Astrocyte of the hippocampus (primary cell): ENCODE results near the gene TENT5C.
A peak's percentile ranks its signal among the peaks of the same experiment; 100 is the strongest.
"Not testable (repeated sequence)": the region's sequence is repeated elsewhere in the genome, so short reads cannot be mapped to it uniquely, and the experiment has no call there.

Source experiments
- DNase-seq: peaks from one replicate; pipeline ENCODE4 v3.0.0; 2011; ENCODE audit warnings: low read depth, low spot score

TENT5C gene

DNA sequence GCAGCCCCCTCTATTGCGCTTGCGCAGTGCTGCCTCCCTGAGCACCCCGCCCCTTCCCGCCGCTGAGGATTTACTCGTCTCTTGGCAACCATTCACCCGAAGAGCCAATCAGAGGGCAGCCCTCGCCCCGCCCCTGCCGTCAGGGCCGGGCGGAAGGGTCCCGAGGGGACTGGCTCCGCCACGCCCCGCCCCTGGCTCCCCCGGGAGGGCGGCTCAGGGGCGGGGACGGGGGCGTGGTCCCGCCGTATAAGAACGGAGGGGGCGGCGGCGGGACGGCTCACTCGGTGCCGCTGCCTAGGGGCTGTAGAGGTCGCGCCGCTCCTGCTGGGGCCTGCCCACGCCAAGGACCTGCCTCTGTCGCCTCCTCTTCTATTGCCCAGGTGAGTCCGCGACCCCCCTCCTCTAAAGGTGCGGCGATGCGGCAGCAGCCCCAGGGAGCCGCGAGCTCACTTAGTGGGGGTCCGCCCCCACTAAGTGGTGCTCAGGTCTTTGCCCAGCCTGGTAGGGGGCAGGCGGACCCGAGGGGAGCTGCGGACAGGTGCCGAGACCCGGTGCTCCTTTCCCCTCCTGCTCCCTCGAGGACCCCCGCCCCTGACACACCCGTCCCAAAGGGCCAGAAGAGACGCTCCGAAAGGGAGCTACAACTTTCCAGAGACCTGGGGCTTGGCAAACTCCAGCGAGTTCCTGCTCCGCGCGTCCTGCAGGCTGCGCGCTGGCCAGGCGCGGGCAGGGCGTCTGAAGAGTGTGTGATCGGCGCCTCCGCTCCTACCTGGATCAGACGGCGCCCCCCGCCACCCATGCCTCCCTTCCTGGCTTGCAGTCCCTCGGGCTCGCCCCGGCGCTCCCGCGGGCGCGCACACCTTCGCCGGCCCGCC is at the start of gene TENT5C:
Gene TENT5C, plus strand, starts transcription at position 275 of the 875 bp plus-strand sequence. CDS start 16,821 bp downstream, outside the sequence.
- DNase-seq: peak; percentile 99

DNA sequence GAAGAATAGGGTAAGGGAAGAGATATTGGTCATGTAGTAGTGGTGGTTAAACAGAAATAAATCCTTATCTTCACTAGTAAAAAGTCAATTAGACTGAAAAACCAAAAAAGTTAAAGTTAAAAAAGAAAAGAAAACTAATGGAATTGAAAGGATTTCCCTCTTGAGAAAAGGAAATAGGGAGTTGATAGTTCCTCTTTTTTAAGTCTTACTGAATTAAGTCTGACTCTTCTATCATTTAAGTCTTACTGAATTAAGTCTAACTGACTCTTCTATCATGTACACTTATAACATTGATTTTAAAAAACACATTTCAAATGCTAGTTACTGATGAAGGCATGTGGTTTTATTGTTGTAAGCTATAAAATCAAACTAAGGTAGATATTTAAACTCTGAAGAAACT is 49.5 kb upstream of the TENT5C start:
- no peak for DNase-seq

DNA sequence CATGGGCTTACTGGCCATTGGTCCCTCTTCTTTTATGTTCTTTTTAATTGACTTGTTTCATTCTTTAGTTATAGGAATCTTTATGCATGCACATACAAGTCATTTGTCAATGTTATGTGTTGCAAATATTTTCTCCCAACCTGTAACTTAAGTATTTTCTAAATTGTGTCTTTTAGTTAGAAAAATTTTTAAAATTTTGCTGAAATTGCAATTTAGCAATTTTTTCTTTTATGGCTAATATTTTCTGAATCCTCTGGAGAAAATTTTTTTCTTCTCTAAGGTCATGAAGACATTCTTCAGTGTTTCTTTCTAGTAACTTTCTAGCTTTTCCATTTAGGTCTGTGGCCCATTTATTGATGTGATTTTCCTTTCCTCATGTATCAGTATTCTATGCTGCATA is 48.9 kb upstream of the TENT5C start:
- no peak for DNase-seq

DNA sequence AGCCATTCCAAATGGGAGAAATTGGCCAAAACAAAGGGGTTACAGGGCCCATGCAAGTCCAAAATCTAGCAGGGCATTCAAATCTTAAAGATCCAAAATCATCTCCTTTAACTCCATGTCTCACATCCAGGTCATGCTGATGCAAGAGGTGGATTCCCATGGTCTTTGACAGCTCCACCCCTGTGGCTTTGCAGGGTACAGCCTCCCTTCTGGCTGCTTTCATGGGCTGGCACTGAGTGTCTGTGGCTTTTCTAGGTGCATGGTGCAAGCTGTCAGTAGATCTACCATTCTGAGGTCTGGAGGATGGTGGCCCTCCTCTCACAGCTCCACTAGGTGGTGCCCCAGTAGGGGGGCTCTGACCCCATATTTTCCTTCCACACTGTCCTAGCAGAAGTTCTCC is 47.4 kb upstream of the TENT5C start:
- DNase-seq: not testable (repeated sequence)

DNA sequence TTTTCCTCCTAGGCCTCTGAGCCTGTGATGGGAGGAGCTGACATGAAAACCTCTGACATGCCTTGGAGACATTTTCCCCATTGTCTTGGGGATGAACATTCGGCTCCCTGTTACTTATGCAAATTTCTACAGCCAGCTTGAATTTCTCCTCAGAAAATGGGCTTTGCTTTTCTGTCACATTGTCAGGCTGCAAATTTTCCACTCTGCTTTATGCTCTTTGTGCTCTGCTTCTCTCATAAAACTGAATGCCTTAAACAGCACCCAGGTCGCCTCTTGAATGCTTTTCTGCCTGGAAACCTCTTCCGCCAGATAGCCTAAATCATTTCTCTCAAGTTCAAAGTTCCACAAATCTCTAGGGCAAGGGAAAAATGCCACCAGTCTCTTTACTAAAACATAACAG is 46.7 kb upstream of the TENT5C start:
- no peak for DNase-seq

DNA sequence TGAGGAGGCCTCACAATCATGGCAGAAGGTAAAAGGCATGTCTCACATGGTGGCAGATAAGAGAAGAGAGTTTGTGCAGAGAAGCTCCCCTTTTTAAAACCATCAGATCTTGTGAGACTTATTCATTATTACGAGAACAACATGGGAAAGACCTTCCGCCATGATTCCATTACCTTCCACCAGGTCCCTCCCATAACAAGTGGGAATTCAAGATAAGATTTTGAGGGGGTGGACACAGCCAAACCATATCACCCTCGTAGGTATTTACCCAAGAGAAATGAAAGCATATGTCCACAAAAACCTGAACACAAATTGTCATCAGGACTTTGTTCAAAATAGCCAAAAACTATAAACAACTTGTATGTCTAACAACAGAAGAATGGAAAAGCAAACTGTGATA is 45.9 kb upstream of the TENT5C start:
- no peak for DNase-seq

DNA sequence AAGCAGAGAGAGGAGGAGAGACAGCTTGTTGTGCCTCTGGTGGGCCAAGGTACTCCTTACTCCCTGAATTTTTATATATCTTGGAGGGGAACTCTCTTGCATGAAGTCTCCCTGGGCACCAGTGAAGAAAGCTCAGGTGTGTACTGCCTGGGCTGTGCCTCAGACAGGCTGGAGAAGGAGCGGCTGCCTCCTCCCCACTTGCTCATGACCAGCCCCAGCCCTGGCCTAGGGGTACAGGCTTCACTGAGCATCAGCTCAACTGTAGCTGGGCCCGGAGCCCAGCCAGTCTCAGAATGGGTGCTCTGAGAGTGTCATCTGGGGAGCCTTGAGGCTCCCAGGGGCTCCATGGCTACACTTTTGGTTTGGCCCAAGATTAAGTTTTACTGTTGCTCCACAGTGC is 44.8 kb upstream of the TENT5C start:
- no peak for DNase-seq

DNA sequence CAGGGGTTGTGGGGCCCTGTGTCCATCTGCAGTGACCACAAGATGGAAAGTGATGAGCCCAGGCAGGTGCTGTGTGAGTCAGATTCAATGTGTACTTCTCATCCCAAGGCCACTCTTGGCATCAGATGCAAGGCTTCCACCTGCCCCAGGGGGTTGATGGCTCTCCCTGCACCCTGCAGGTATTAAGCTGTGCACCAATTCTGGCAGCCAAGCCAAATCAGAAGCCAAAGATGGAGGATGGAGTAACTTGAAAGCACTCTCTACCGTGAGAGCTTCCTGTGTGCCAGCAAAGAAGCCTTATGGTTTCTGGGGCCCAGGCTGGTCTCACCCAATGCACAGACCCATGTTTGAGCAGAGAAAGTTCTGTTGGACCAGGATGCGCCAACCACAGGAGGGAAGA is 44.3 kb upstream of the TENT5C start:
- no peak for DNase-seq

DNA sequence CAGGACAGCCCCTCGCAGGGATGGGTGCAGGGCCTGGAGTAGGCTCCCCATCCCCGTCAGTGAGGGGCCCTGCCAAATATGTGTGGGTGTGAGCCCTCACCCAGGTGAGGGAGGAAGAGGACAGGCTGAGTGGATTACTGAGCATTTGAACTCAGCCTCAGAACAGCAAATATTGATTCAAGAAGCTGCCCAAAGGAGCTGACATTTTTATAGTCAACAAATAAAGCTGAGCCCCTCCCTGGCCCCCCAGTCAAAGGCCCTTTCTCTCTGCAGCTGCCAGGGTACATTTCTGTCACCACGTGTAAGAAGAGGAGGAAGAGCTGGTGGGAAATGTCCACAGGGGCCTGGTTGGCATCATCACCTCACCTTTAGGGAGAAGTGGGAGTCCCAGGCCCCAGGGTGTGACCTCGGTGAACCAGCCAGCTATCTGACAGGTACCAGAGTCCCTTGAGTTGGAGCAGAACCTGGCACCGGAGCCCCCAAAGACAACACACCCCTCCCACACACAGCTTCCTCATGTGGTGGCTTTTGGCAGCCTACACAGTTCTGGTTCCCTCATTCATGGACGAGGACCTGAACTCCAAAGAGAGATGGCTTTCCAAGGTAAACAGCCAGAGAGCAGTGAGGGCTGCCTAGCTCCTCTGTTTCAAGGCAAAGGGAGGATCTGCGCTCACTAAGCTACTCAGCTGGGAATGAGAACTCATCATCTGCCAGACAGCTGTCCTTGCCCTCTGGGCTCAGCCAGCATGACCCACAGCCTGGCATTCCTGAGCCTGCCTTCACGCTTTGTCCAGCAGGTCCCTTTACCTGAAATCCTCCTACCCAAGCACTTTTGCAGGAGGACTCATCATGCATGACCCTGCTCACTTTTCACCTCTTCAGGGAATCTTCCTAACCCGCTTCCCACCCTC is 43.0 kb upstream of the TENT5C start:
- DNase-seq: no peak

DNA sequence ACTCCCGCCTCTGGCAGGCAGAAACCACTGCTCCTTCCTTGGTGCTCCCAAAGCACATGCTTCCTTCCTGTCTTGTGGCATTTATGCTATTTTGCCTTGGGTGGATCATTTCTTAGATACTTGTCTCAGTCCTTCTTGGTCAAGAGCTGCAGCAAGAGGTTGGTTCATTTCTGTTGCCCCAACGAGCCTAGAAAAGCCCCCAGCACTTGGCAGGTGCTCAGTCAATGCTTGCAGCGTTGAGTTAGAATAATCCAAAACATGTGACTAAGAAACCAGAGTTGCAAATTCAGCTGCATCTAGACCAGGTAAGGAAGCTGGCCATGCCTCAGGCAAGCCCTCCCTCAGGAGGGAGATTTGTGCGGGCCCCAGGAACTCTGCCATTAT is 42.4 kb upstream of the TENT5C start:
- no peak for DNase-seq

DNA sequence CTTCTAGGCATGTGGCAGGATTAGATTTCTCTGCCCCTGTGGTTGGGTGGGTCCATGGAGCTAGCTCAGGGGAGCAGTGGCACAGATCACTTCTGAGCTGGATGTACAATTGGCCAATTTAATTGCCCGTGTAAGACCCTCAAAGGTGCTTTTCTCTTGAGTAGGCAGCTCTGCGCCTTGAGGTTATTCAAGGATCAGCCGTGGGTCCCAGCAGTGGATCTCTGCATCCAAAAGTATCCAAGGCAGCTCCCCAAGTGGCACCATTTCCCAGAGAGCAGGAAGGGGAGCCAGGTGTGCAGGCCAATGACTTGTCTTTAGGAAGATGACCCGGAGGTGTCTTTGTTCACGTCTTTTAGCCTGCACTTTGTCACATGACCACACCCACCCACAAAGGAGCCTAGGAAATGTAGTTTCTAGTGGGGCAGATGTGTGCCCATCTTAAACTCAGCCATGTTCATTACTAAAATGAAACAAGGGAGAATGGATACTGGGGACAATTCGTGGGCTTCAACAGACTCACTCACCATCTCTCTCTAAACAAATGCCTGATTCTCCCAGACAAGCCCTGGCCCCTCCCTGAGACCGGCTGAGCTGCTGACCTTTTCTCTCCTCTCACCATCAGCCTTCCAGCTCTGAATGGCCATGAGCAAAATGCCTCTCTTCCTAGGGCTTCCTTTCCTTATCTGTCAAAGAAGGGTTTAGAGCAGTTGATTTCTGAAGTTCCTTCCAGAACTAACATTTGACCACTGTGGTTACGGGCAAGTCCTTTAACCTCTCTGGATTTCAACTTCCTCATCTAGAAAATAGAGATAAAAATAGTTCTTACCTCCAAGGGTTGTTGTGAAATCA is 41.4 kb upstream of the TENT5C start:
- no peak for DNase-seq

DNA sequence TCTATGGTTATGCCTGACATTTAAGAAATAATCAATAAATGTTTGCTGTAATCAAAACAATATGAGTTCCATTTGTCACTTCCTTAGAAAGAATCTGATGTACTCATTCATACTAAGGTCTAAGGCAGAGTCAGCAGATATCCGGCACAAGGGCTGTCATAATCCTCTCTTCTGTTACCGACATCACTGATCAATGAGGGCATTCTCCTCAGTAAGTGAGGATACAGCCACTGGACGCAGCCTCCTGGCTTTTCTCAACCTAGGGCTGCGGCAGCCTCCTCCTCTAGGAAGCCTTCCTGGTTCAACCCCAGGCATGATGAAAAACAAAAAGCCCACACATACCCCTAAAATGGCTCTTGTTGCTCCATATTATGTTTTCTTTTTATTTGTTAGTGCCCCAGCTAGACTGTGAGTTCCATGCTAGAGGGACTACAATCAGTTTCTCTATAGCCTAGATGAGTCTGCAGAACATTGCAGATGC is 40.7 kb upstream of the TENT5C start:
- no peak for DNase-seq

DNA sequence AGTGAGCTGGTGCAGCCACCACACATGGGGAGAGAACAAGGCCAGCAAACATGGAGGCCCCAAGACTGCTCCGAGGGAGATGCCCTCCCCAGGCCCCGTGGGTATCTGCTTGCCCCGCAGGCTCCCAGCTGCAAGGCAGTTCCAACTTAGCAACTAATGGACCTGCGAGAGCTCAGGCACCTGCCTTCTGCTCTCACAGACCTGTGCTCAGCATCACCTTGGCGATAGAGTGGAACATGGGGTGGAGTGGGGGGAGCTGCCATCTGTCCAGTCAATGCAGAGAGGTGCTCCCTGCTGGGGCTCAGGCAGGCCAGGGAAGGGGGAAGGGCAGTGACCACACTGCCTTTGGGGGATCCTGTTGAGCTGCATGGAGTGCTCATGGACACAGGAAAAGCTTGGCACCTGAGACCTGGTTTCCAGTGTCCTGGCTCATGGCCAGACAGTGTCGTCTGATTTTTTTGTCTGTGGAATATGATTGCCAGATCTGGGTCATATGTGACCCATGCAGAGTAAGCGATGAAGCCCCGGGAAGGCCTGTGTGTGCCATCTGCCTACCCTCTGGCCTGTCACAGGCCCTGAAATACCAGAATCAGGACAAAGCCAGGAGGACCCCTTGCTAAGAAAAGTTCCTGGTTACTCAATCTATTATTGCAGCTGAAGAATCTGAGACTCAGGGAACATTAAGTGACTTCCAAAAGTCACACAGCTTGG is 39.9 kb upstream of the TENT5C start:
- DNase-seq: no peak

DNA sequence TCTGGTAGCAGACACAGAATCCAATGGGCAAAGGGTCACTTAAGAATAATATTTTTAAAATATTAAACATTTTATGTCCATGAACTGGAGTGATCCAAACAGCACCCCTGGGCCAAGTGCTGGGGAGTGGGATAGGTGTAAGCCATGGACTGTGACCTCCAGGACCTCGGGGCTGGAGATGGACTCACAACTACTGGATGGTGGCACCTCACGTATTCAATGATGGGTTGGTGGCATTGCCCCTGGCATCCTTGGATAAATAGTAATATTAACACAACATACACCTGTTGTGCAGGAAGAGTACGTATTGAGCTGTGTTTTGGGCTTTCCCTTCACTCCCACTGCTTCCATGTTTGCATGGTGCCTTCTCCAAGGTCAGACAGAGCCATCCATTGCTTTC is 39.3 kb upstream of the TENT5C start:
- no peak for DNase-seq

DNA sequence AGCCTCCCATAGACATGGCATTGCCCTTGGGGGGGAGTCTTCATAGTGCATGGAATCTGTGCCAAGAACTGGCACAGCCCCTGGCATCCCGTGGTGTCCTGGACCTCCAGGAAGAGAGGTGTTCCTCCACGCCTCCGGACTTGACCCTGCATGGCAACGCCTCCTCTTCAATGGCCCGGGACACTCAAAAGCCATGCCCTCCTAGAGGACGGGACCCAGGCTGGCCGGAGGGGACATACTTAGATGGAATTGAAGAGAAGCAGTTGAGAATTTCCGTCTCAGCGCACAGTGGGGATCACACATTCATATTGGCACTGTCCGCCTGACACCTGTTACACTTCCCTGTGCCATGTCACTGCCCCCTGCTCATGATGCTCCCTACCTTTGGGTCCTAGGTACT is 38.4 kb upstream of the TENT5C start:
- no peak for DNase-seq

DNA sequence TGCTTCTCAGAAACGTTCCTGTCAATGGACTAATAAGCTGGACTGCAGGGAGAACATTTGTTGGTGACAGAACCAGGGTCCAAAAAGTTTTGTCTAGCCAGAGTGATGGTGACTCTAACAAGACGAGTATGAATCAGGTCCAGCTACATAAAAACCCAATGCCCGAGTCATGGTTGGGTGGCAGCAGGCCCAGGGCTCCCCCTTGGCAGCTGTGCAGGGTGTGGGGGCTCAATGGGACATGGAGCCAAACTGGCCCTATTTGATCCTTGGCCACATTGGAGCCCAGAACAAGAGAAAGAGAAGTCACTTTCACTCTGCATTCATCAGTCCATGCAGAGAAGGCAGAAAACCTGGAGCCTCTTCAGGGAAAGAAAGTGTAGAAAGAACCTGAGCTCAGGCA is 37.9 kb upstream of the TENT5C start:
- DNase-seq: no peak

DNA sequence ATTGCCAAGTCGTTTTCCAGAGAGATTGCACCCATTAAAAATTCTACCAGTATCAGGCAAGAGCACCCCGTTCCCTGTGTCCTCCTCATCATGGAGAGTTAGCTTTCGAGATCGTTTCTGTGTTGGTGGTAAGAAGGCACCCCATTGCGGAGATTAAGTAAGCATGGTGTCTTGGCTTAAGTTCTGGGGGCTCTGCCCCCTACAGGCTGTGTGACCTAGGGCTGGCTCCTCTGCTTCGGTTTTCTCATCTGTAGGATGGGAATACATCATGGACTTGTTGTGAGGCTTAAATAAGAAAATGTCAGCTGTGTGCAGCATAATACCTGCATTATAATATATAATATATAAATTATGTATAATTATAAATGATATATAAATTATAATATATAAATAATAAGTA is 36.8 kb upstream of the TENT5C start:
- no peak for DNase-seq

DNA sequence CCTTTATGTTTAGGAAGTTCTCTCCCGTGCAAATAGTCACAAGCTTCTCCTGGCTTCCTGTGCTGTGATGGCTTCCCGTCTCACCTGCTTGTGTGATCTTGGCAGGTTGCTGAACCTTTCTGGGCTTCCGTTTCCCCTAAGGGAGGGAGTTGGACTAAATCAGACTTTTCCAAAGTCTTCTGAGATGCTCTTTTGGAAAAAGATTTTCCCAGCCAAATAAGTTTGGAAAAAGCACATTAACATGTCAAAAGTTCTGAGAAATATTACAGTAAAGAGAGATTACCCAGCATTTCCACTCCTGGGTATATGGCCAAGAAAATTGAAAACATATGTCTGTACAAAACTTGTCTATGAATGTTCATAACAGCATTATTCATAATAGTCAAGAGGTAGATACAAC is 36.0 kb upstream of the TENT5C start:
- no peak for DNase-seq

DNA sequence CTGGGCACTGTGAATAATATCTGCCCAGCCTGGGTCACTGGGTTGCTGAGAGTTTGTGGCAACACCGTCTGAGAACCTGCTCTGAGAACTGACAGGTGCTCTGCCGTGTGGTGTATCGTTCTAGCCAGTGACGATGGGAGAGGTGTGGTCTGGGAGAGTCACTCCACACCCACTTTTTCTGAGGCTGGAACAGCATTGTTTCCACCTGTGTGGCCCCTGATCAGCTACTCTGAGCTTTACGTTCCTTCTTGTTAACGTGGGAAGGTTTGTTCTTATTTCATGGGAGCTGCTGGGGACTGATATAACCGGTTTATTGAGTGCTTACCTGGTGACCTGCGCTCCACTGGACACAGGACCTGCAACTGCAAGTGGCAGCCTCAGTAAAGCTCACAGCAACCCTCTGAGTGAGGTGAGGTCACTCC is 34.8 kb upstream of the TENT5C start:
- no peak for DNase-seq

DNA sequence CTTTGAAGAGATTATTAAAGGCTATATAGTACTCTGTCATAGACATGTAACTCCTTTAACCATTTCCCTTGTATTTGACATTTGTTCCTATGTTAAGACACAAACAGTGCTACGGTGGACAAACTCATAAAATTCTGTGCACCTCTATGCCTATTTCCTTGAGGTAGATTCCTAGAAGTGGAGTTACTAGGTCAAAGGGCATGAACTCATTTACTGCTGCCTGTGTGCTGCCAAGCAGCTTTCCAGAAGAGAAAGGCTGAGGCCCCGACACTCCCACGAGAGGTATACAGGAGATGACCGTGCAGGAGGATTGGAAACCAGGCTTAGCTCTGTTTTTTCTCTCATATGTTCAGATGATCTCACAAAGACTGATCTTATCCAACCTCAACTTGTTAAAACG is 34.4 kb upstream of the TENT5C start:
- DNase-seq: no peak

DNA sequence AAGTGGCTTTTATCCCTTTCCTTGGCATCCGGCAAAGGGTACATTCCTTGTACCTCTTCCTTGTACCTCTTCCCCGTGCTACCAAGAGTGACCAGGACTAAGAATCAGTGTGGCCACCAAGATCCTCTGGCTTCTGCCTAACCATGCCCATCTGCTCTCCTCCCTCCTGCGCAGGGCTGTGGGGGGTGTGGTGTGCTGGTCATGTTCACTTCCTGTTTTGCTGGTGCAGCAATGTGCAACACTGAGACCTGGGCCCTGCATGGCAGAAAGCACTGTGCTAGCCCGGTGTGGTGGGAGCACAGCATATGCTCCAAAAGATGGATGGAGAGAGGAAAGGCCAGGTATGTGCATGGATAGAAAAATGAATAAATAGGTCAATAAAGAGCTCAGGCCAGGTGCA is 33.3 kb upstream of the TENT5C start:
- no peak for DNase-seq
